Vagina (tissue), 2 donors: ENCODE results near the gene NTSR1.

Experiments
- POLR2A ChIP-seq, 2 donors: fragments of 450-650 bp; IDR thresholded peaks; one replicate each; pipeline ENCODE4 v1.6.1; 2017; ENCODE audit warnings: antibody characterized with exemption in 2 of 2, mild to moderate bottlenecking in 2 of 2, moderate library complexity in 2 of 2
- TF ChIP-seq, protein P1 (sequence below), 3 experiments: fragments of 450-650 bp in 2 of 3; fragments of 200-600 bp in 1 of 3; sonication (generic) in 1 of 3; IDR thresholded peaks; one replicate each; pipeline ENCODE4 v1.5.1; 2017 to 2019; ENCODE audit warnings: antibody characterized with exemption in 3 of 3, mild to moderate bottlenecking in 2 of 3, moderate library complexity in 2 of 3

DNA sequence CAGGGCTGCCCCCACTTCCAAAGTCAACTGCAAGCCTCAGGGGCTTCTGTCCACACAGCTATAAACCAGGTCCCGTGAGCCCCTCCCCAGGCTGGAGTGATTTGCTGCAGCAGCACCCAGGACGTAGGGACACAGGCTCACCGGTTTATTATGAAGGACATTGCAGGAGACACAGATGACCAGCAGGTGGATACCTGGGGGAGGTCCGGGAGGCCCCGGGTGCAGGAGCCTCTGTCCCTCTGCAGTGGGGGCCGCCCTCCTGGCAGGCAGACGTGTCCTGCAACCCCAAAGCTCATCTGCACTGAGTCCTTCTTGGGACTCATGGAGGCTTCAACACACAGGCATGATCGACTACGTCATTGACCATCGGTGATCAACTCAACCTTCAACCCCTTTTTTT, 14.5 kb upstream of the NTSR1 start:
- TF ChIP-seq, protein P1, sequence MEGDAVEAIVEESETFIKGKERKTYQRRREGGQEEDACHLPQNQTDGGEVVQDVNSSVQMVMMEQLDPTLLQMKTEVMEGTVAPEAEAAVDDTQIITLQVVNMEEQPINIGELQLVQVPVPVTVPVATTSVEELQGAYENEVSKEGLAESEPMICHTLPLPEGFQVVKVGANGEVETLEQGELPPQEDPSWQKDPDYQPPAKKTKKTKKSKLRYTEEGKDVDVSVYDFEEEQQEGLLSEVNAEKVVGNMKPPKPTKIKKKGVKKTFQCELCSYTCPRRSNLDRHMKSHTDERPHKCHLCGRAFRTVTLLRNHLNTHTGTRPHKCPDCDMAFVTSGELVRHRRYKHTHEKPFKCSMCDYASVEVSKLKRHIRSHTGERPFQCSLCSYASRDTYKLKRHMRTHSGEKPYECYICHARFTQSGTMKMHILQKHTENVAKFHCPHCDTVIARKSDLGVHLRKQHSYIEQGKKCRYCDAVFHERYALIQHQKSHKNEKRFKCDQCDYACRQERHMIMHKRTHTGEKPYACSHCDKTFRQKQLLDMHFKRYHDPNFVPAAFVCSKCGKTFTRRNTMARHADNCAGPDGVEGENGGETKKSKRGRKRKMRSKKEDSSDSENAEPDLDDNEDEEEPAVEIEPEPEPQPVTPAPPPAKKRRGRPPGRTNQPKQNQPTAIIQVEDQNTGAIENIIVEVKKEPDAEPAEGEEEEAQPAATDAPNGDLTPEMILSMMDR (IDR thresholded peaks at IDR 0.05) = no peak
- TF ChIP-seq POLR2A (IDR thresholded peaks at IDR 0.05) = no peak
